ENCODE results near the gene UFL1. TPM values are rescaled to one million over a fixed set of nuclear protein-coding genes. Genes with fewer than 3 reads are reported as not detected.

Gene UFL1
- total RNA-seq, 6 experiments from 2014 or later, result 15.1 to 17.5 (median 15.9) TPM

- Histone ChIP-seq H3K9me3 (peaks cover 0 to 10% (median 2%) of the 10 kb centered on the region in 4 donors), H3K27ac (no peak overlapping the region), H3K4me1 (no peaks in the 10 kb centered on the region), H3K4me3 (no peak overlapping the region), H3K27me3 (no peaks in the 10 kb centered on the region), H3K36me3 (no peaks in the 10 kb centered on the region)
- intact Hi-C loops (cut with DNase I), result no loop called here
- ATAC-seq (no peak), DNase-seq (no peak)
- WGBS (ENCODE audit: insufficient coverage, low coverage, low lambda C conversion rate, missing lambda C conversion rate), result 100% methylated on average over 1 of the region's 1 CpG
- TF ChIP-seq POLR2A (IDR thresholded peaks at IDR 0.05) (no peak), CTCF (IDR thresholded peaks at IDR 0.05) (no peak)
Observed at GRCh38 chr6:96502915-96503314, 18.7 kb upstream of the UFL1 start.

GRCh38 chr6:96505363-96505762 lies 16.2 kb upstream of the UFL1 start:
- ATAC-seq, result no peak
- Histone ChIP-seq H3K27me3 (no peaks in the 10 kb centered on the region), H3K9me3 (peaks cover 0 to 10% (median 0%) of the 10 kb centered on the region in 4 donors), H3K4me1 (no peaks in the 10 kb centered on the region), H3K27ac (no peak overlapping the region), H3K36me3 (no peaks in the 10 kb centered on the region), H3K4me3 (no peak overlapping the region)
- TF ChIP-seq POLR2A (IDR thresholded peaks at IDR 0.05) (no peak), CTCF (IDR thresholded peaks at IDR 0.05) (no peak)
- no peak for DNase-seq
- 73% methylated on average over 2 of the region's 2 CpGs for WGBS (ENCODE audit: insufficient coverage, low coverage, low lambda C conversion rate, missing lambda C conversion rate)
- intact Hi-C loops (cut with DNase I), result no loop called here

- no peak for TF ChIP-seq CTCF (IDR thresholded peaks at IDR 0.05)
- TF ChIP-seq POLR2A (IDR thresholded peaks at IDR 0.05), result no peak
- Histone ChIP-seq H3K9me3 (no peaks in the 10 kb centered on the region), H3K4me1 (no peaks in the 10 kb centered on the region), H3K27ac (no peak overlapping the region), H3K36me3 (no peaks in the 10 kb centered on the region), H3K4me3 (no peak overlapping the region), H3K27me3 (no peaks in the 10 kb centered on the region)
- WGBS (ENCODE audit: insufficient coverage, low coverage, low lambda C conversion rate, missing lambda C conversion rate), result 56% methylated on average over 2 of the region's 2 CpGs
- DNase-seq (no peak), ATAC-seq (no peak)
- intact Hi-C loops (cut with DNase I), result no loop called here
Observed at GRCh38 chr6:96509281-96509680, 12.3 kb upstream of the UFL1 start.

GRCh38 chr6:96520171-96521115 lies 1.2 kb upstream of the UFL1 start:
- Histone ChIP-seq H3K27me3 (no peaks in the 10 kb centered on the region), H3K4me1 (peaks cover 0 to 8% (median 4%) of the 10 kb centered on the region in 4 donors), H3K4me3 (peak overlapping the region; percentile 85 to 88 (median 86)), H3K9me3 (no peaks in the 10 kb centered on the region), H3K27ac (no peak overlapping the region), H3K36me3 (peaks cover 0 to 6% (median 0%) of the 10 kb centered on the region in 4 donors)
- no peak for DNase-seq
- intact Hi-C loops (cut with DNase I), result no loop called here
- WGBS (ENCODE audit: insufficient coverage, low coverage, low lambda C conversion rate, missing lambda C conversion rate), result 49% methylated on average over 6 of the region's 6 CpGs
- no peak for ATAC-seq
- TF ChIP-seq POLR2A (IDR thresholded peaks at IDR 0.05), result no peak
- TF ChIP-seq CTCF (IDR thresholded peaks at IDR 0.05), result no peak

All from right lobe of liver (tissue), 6 donors.